GM04504 (cell line): ENCODE results near the gene TYRO3.

Experiments
- DNase-seq: peaks from one replicate; pipeline ENCODE4 v3.0.0-alpha.2; 2012; ENCODE audit warnings: low read depth

TYRO3 gene

GRCh38 chr15:41605566-41605965 is 46.6 kb downstream of the TYRO3 start:
- no peak for DNase-seq

- DNase-seq: peak; percentile 84
Observed at GRCh38 chr15:41606997-41607396, 48.0 kb downstream of the TYRO3 start.

- no peak for DNase-seq
Observed at GRCh38 chr15:41609123-41609522, 50.1 kb downstream of the TYRO3 start.

GRCh38 chr15:41610048-41610447 is 51.0 kb downstream of the TYRO3 start:
- no peak for DNase-seq

- DNase-seq: no peak
Observed at GRCh38 chr15:41620536-41621199, 61.7 kb downstream of the TYRO3 start.

GRCh38 chr15:41621200-41622193 is 62.5 kb downstream of the TYRO3 start:
- DNase-seq: peak; percentile 44

- no peak for DNase-seq
Observed at GRCh38 chr15:41622901-41623300, 63.9 kb downstream of the TYRO3 start.

- no peak for DNase-seq
Observed at GRCh38 chr15:41627203-41627602, 68.2 kb downstream of the TYRO3 start.

GRCh38 chr15:41629463-41629862 is 70.5 kb downstream of the TYRO3 start:
- no peak for DNase-seq

GRCh38 chr15:41629883-41630282 is 70.9 kb downstream of the TYRO3 start:
- no peak for DNase-seq

- no peak for DNase-seq
Observed at GRCh38 chr15:41630616-41631217, 71.7 kb downstream of the TYRO3 start.

- DNase-seq: no peak
Observed at GRCh38 chr15:41631880-41632470, 73.0 kb downstream of the TYRO3 start.
